PC-9 (cell line): ENCODE data around the gene DPH5.

ENCODE experiments used
- CTCF ChIP-seq: fragments of 200-600 bp; sonication (generic); conservative IDR thresholded peaks from 2 replicates; pipeline ENCODE4 v1.6.1; 2017; ENCODE audit warnings: mixed run types, antibody characterized with exemption, mild to moderate bottlenecking, moderate library complexity
- EZH2 ChIP-seq: fragments of 200-600 bp; sonication (generic); IDR thresholded peaks from 2 replicates; pipeline ENCODE4 v1.8.0; 2017; ENCODE audit warnings: antibody characterized with exemption, low read depth

GRCh38 chr1:101026430-101026788, 825 bp upstream of the DPH5 start:
- TF ChIP-seq CTCF (no peak), EZH2 (no peak)
